HepG2 (cell line): ENCODE results near the gene DLG5. TPM values are rescaled to one million over a fixed set of nuclear protein-coding genes. Genes with fewer than 3 reads are reported as not detected.
"Not testable (repeated sequence)": the region's sequence is repeated elsewhere in the genome, so short reads cannot be mapped to it uniquely, and the experiment has no call there.

Experiments used
- ATAC-seq: fragments of 200-7000 bp; cut with Tn5 transposase; 3 replicates; pipeline ENCODE4 v1.9.1; 2020; ENCODE audit warnings: mild to moderate bottlenecking, moderate library complexity
- BruUV-seq: library from RNA; stranded (reverse); fragments of 400-500 nt; replicated peaks from 2 replicates; lab custom pipeline; 2021; lab: Mats Ljungman, UMichigan
- CTCF ChIA-PET: fragments of 300-600 bp; formaldehyde crosslinking; extraction: SDS; loops from one replicate; lab custom pipeline; 2021; ENCODE audit warnings: low total read pairs, inconsistent platforms, low intra/inter-chr PET ratio; lab: Yijun Ruan, JAX
- POLR2A ChIA-PET: fragments of 350-600 bp; sonication (Branson Sonifier 250); formaldehyde crosslinking; loops from one replicate; lab custom pipeline; 2020; ENCODE audit warnings: antibody characterized with exemption, inconsistent platforms; lab: Yijun Ruan, JAX
- DNase-seq: peaks from one replicate; pipeline ENCODE4 v3.0.0-alpha.2; 2015; ENCODE audit warnings: low spot score
- FAIRE-seq: peaks from 3 replicates; lab custom pipeline; 2011; peaks lifted over from hg19 to GRCh38; lab: Jason Lieb, UNC
- H2AFZ ChIP-seq: one replicate; pipeline ENCODE4 v1.6.1; 2011; ENCODE audit warnings: low read length, inconsistent platforms
- H3K27ac ChIP-seq: fragments of 300-600 bp; 3 replicates; pipeline ENCODE4 v1.8.0; 2011; ENCODE audit warnings: mixed run types, mild to moderate bottlenecking, mixed read lengths, low read length, inconsistent platforms; ENCODE audit not compliant: insufficient read depth; ENCODE audit errors: extremely low read length
- H3K27me3 ChIP-seq, 2 experiments: fragments of 200-600 bp in 1 of 2; 2 replicates in 1 of 2; 3 replicates in 1 of 2; pipeline versions ENCODE4 v1.6.0 to v1.8.0; 2011; ENCODE audit warnings: low read length in 2 of 2, mild to moderate bottlenecking in 2 of 2, moderate library complexity in 2 of 2, inconsistent platforms in 1 of 2; ENCODE audit not compliant: insufficient read depth in 2 of 2, control insufficient read depth in 1 of 2
- H3K36me3 ChIP-seq, 2 experiments: fragments of 200-600 bp in 1 of 2; replicated peaks in 1 of 2; 2 replicates in 1 of 2; 3 replicates in 1 of 2; pipeline versions ENCODE4 v1.5.1 to v1.8.0; 2011; ENCODE audit warnings: low read length in 2 of 2, inconsistent platforms in 1 of 2; ENCODE audit not compliant: insufficient read depth in 2 of 2, control insufficient read depth in 1 of 2
- H3K4me1 ChIP-seq: 2 replicates; pipeline ENCODE4 v1.5.1; 2012; ENCODE audit warnings: low read length, inconsistent platforms; ENCODE audit not compliant: insufficient read depth
- H3K4me2 ChIP-seq: 2 replicates; pipeline ENCODE4 v1.6.0; 2011; ENCODE audit warnings: low read depth, low read length, inconsistent platforms
- H3K4me3 ChIP-seq, 3 experiments: fragments of 200-600 bp in 1 of 3; sonication (generic), shearing (Covaris generic) in 1 of 3; replicated peaks in 1 of 3; 2 replicates each; pipeline ENCODE4 v1.5.1; 2011 to 2016; ENCODE audit warnings: low read length in 3 of 3, inconsistent platforms in 2 of 3, low read depth in 2 of 3, mild to moderate bottlenecking in 2 of 3, control low read depth in 1 of 3, mixed read lengths in 1 of 3; ENCODE audit not compliant: insufficient read depth in 1 of 3
- H3K79me2 ChIP-seq: one replicate; pipeline ENCODE4 v1.6.1; 2011; ENCODE audit warnings: low read length, inconsistent platforms; ENCODE audit not compliant: insufficient read depth
- H3K9ac ChIP-seq: 2 replicates; pipeline ENCODE4 v1.6.0; 2011; ENCODE audit warnings: mild to moderate bottlenecking, low read depth, low read length, inconsistent platforms; ENCODE audit not compliant: insufficient read depth
- H3K9me3 ChIP-seq: 2 replicates; pipeline ENCODE4 v1.5.1; 2012; ENCODE audit warnings: mild to moderate bottlenecking, low read length
- H4K20me1 ChIP-seq: 2 replicates; pipeline ENCODE4 v1.6.0; 2011; ENCODE audit warnings: inconsistent platforms, mild to moderate bottlenecking, low read length, moderate library complexity; ENCODE audit not compliant: insufficient read depth
- RAD51 ChIP-seq: fragments of 450-650 bp; IDR thresholded peaks from 2 replicates; pipeline ENCODE4 v1.6.1; 2016; ENCODE audit warnings: borderline replicate concordance
- RFX1 ChIP-seq: fragments of 450-650 bp; IDR thresholded peaks from 2 replicates; pipeline ENCODE4 v1.6.1; 2017
- WGBS: methylation state at CpG from one replicate; pipeline ENCODE4 v1.1.6; 2017; ENCODE audit warnings: low lambda C conversion rate; 5-methylcytosine and 5-hydroxymethylcytosine counted together
- in situ Hi-C: cut with HindIII; loops from 2 replicates; pipeline ENCODE4 v1.10.0; 2017; ENCODE audit warnings: low pct_unique_long_range_greater_than_20kb; ENCODE audit not compliant: extremely low pct_ligation_motif_present
- intact Hi-C: fragments of 100-400 bp; cut with micrococcal nuclease; formaldehyde crosslinking; loops from one replicate; pipeline ENCODE4 v1.10.0; 2022; ENCODE audit not compliant: unreplicated experiment
- polyA plus RNA-seq, 8 experiments: library from polyadenylated mRNA; depleted of rRNA in 3 of 8; stranded (reverse) in 7 of 8; unstranded in 1 of 8; fragments of >200 nt; fragmentation: Illumina TruSeq in 4 of 8; extraction: Trizol in 4 of 8; gene quantifications; 2 replicates each; pipeline versions ENCODE4 v1.2.1 to v1.2.3, GENCODE V29; 2011 to 2016; ENCODE audit warnings: low read depth in 4 of 8, missing spikeins in 1 of 8, mixed read lengths in 1 of 8; ENCODE audit not compliant: insufficient read depth in 1 of 8
- total RNA-seq, 5 experiments: library from RNA; depleted of rRNA; stranded (reverse); fragments of >200 nt; fragmentation: Illumina TruSeq; extraction: Trizol; gene quantifications; 2 replicates each; pipeline ENCODE4 v1.2.3, GENCODE V29; 2016; ENCODE audit warnings: low read depth in 1 of 5

DLG5 gene
- total and polyA plus RNA-seq, 2 of the 13 experiments (the other 11 are each of a cell fraction or from before 2014, with no cell fraction given): 15.5 to 18.2 TPM

GRCh38 chr10:77772852-77773600 is 153.5 kb downstream of the DLG5 start:
- H3K4me3 ChIP-seq, ATAC-seq, H3K27ac ChIP-seq, CTCF ChIA-PET, H3K9ac ChIP-seq, H3K27me3 ChIP-seq, intact Hi-C loops, H2AFZ ChIP-seq, DNase-seq, H3K79me2 ChIP-seq, H3K36me3 ChIP-seq, BruUV-seq, H4K20me1 ChIP-seq, H3K4me2 ChIP-seq, FAIRE-seq, in situ Hi-C loops, POLR2A ChIA-PET: not testable (repeated sequence)
- H3K9me3 ChIP-seq: peaks cover 20% of the 10 kb centered on the region
- TF ChIP-seq RAD51: peak; percentile 67; the same call in 1 of the 2 replicates
- WGBS: 55% methylated on average over 14 of the region's 17 CpGs
- peaks cover 16% of the 10 kb centered on the region for H3K4me1 ChIP-seq

- Histone ChIP-seq H3K4me3 (no peak overlapping the region), H3K79me2 (no peaks in the 10 kb centered on the region)
- intact Hi-C loops: no loop called here
- no peak for TF ChIP-seq RFX1
- TF ChIP-seq, all 625 proteins: peak for 0
- H3K36me3 ChIP-seq: no peaks in the 10 kb centered on the region
- ChIA-PET POLR2A (no interaction called here), CTCF (no interaction called here)
- H3K4me2 ChIP-seq: no peak overlapping the region
- no peak overlapping the region for H3K9ac ChIP-seq
- H3K4me1 ChIP-seq: peaks cover 16% of the 10 kb centered on the region
- WGBS: 74% methylated on average over 7 of the region's 7 CpGs
- H3K27me3 ChIP-seq: no peaks in the 10 kb centered on the region
- no peak overlapping the region for H3K27ac ChIP-seq
- peaks cover 10% of the 10 kb centered on the region for H3K9me3 ChIP-seq
- no peak overlapping the region for H2AFZ ChIP-seq
- DNase-seq: no peak
- BruUV-seq: no TSS peak
- in situ Hi-C loops: no loop called here
- no peak for ATAC-seq
- no peak for FAIRE-seq
- H4K20me1 ChIP-seq: no peaks in the 10 kb centered on the region
Measured at GRCh38 chr10:77771851-77772250, 154.7 kb downstream of the DLG5 start.
